GM12878 (cell line): ENCODE data around the gene RHOF.
A peak's percentile ranks its signal among the peaks of the same experiment; 100 is the strongest.

Experiments
- CEBPB ChIP-seq, 2 experiments: fragments of 150-350 bp in 1 of 2; IDR thresholded peaks; 2 replicates each; pipeline ENCODE4 v1.6.1; 2012 to 2014; ENCODE audit warnings: low read depth in 2 of 2, low read length in 2 of 2, borderline replicate concordance in 1 of 2, inconsistent platforms in 1 of 2
- EP300 ChIP-seq, 2 experiments: fragments of 150-350 bp in 1 of 2; IDR thresholded peaks; 2 replicates each; pipeline ENCODE4 v1.6.1; 2011 to 2012; ENCODE audit warnings: low read depth in 2 of 2, low read length in 2 of 2, borderline replicate concordance in 1 of 2, improper control_type of control experiment in 1 of 2, inconsistent platforms in 1 of 2; ENCODE audit not compliant: control insufficient read depth in 1 of 2
- EZH2 ChIP-seq: IDR thresholded peaks from 2 replicates; pipeline ENCODE4 v1.6.1; 2012; ENCODE audit warnings: low read depth, mild to moderate bottlenecking, control low read depth, inconsistent platforms, low read length, borderline replicate concordance; ENCODE audit not compliant: control insufficient read depth
- NR2C1 ChIP-seq: fragments of 450-650 bp; IDR thresholded peaks from 2 replicates; pipeline ENCODE4 v1.6.1; 2017; ENCODE audit warnings: antibody characterized with exemption, mild to moderate bottlenecking, moderate library complexity
- TAF1 ChIP-seq: IDR thresholded peaks from 2 replicates; pipeline ENCODE4 v1.6.1; 2011; ENCODE audit warnings: mild to moderate bottlenecking, low read depth, low read length, borderline replicate concordance
- TF ChIP-seq, protein P1 (sequence below), 3 experiments: IDR thresholded peaks in 2 of 3; conservative IDR thresholded peaks in 1 of 3; 2 replicates each; pipeline ENCODE4 v1.5.1; 2011; ENCODE audit warnings: low read depth in 3 of 3, low read length in 3 of 3, mild to moderate bottlenecking in 3 of 3, control low read depth in 2 of 3, moderate library complexity in 2 of 3, inconsistent platforms in 1 of 3, mixed read lengths in 1 of 3; ENCODE audit not compliant: control insufficient read depth in 2 of 3, insufficient read depth in 1 of 3; ENCODE audit errors: extremely low read depth in 1 of 3

- TF ChIP-seq, protein P1, sequence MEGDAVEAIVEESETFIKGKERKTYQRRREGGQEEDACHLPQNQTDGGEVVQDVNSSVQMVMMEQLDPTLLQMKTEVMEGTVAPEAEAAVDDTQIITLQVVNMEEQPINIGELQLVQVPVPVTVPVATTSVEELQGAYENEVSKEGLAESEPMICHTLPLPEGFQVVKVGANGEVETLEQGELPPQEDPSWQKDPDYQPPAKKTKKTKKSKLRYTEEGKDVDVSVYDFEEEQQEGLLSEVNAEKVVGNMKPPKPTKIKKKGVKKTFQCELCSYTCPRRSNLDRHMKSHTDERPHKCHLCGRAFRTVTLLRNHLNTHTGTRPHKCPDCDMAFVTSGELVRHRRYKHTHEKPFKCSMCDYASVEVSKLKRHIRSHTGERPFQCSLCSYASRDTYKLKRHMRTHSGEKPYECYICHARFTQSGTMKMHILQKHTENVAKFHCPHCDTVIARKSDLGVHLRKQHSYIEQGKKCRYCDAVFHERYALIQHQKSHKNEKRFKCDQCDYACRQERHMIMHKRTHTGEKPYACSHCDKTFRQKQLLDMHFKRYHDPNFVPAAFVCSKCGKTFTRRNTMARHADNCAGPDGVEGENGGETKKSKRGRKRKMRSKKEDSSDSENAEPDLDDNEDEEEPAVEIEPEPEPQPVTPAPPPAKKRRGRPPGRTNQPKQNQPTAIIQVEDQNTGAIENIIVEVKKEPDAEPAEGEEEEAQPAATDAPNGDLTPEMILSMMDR (IDR thresholded peaks at IDR 0.05 in 2 of 3, conservative IDR thresholded peaks at IDR 0.05 in 1 of 3; ENCODE audit: control insufficient read depth in 2 of 3, extremely low read depth in 1 of 3, insufficient read depth in 1 of 3, low read depth in 3 of 3, low read length in 3 of 3): no peak
- TF ChIP-seq NR2C1 (peak; percentile 45), CEBPB (IDR thresholded peaks at IDR 0.05; ENCODE audit: borderline replicate concordance in 1 of 2, low read depth in 2 of 2, low read length in 2 of 2) (no peak), TAF1 (peak; percentile 38; the same call in 1 of the 2 replicates), EZH2 (no peak), EP300 (IDR thresholded peaks at IDR 0.05; ENCODE audit: borderline replicate concordance in 1 of 2, control insufficient read depth in 1 of 2, low read depth in 2 of 2, low read length in 2 of 2) (no peak)
Observed at GRCh38 chr12:121799842-121800693, 6.6 kb upstream of the RHOF start.
